Stimulated activated CD4-positive, alpha-beta T cell treated with anti-CD3 and anti-CD28 coated beads, TNF-alpha, amount 100 ng/mL, for 4 hours (primary cell): ENCODE results near the gene PRRT3.
"Not testable (repeated sequence)": the region's sequence is repeated elsewhere in the genome, so short reads cannot be mapped to it uniquely, and the experiment has no call there.

Experiments used
- DNase-seq, 3 experiments: peaks; one replicate each; pipeline ENCODE4 v3.0.0-alpha.2; 2020; ENCODE audit warnings: low read depth in 3 of 3

Gene PRRT3

DNA sequence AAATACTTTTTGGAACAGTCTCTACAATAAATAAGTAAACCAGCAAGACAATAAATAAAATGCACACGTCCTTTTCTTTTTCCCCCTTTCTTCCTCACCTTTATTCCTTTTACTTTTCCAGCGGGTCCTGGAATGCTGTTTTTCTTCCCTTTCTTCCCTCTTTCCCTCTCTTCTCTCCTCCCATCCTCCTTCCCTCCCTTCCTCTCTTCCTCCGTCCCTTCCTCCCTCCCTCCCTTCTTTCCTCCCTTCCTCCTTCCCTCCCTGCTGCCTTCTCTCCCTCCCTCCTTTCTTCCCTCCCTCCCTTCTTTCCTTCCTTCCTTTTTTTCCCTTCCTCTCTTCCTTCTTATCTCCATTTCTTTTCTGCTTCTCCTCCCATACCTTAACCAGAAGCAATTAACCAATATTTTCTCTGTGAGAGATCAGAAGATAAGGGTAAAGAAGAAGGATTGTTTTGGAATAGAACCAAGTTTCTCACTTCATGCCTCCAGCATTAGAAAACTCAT, 52.9 kb downstream of the PRRT3 start:
- no peak for DNase-seq

DNA sequence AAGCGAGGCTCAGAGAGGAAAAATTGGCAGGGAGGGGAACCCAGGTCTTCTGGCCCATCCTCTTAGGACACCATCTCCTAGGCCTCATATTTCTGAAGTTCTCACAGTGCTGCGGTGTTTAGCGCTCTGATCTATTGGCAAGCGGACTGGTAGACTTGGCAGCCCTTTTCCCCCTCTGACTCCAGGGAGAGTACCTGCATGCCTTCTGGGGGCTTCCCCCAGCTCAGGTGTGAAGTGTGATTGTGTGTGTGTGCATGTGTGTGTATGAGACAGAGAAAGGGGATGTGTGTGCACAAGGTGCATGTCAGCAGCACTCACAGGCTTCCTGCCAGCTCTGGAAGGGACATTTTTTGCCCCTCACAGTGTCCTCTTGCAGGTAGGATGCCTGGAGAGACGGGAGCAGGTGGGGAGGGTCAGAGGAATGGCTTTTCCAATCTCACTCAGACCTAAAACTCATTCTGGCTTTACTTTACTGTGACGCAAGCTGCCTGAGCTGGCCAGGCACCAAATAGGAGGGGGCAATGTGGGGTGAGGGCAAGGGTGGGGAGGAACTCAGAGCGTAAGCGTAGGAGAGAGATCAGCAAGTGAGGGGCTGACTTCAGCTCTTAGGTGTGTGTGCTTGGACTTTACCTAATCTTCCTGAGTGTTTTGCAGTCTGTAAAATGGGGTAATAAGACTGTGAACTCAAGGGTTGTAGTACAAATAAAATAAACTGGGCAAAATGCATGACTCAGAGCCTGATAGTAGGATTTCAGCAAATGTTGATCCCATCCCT, 53.6 kb downstream of the PRRT3 start:
- DNase-seq = no peak

GRCh38 chr3:9897408-9898372, 54.5 kb downstream of the PRRT3 start:
- DNase-seq = no peak

- not testable (repeated sequence) for DNase-seq
Observed at GRCh38 chr3:9896755-9897407, 55.3 kb downstream of the PRRT3 start.

DNA sequence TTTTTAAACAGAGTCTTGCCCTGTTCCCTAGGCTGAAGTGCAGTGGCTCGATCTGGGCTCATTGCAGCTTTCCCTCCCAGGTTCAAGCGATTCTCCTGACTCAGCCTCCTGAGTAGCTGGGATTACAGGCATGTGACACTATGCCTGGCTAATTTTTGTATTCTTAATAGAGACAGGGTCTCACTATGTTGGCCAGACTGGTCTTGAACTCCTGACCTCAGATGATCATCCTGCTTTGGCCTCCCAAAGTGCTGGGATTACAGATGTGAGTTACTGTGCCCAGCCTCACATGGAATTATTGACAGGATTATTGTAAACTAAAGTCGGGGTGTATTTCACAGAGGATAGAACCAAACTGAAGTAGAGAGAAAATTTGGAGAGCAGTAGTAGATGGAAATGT, 56.5 kb downstream of the PRRT3 start:
- DNase-seq = not testable (repeated sequence)
